Activated CD4-positive, alpha-beta T cell treated with anti-CD3 and anti-CD28 coated beads for 36 hours (primary cell): ENCODE measurements around the gene PLPPR5. TPM values are rescaled to one million over a fixed set of nuclear protein-coding genes. Genes with fewer than 3 reads are reported as not detected.

Experiments used
- ATAC-seq: fragments of 200-7000 bp; cut with Tn5 transposase; one replicate; pipeline ENCODE4 v1.10.0; 2021; ENCODE audit warnings: mild to moderate bottlenecking, moderate library complexity
- CTCF ChIA-PET: fragments of 350-600 bp; sonication (Branson Sonifier 250); formaldehyde crosslinking; loops from one replicate; lab custom pipeline; 2021; ENCODE audit warnings: antibody characterized with exemption; lab: Charles Lee
- POLR2A ChIA-PET: fragments of 350-600 bp; sonication (Branson Sonifier 250); formaldehyde crosslinking; loops from one replicate; lab custom pipeline; 2021; ENCODE audit warnings: antibody characterized with exemption, inconsistent platforms; lab: Charles Lee
- DNase-seq: peaks from one replicate; pipeline ENCODE4 v3.0.0-alpha.2; 2020
- H3K27ac Mint-ChIP-seq: one replicate; pipeline ENCODE4 v1.8.0; 2021; ENCODE audit warnings: mixed read lengths
- H3K27me3 Mint-ChIP-seq: one replicate; pipeline ENCODE4 v1.8.0; 2021; ENCODE audit warnings: mixed read lengths
- H3K36me3 Mint-ChIP-seq: one replicate; pipeline ENCODE4 v1.8.0; 2021; ENCODE audit warnings: low read depth, mixed read lengths
- H3K4me1 Mint-ChIP-seq: one replicate; pipeline ENCODE4 v1.8.0; 2021; ENCODE audit warnings: mixed read lengths
- H3K4me3 Mint-ChIP-seq: one replicate; pipeline ENCODE4 v1.8.0; 2021; ENCODE audit warnings: mild to moderate bottlenecking, moderate library complexity, mixed read lengths
- H3K9me3 Mint-ChIP-seq: one replicate; pipeline ENCODE4 v1.8.0; 2021; ENCODE audit warnings: low read depth, mixed read lengths
- intact Hi-C, 2 experiments: fragments of 100-400 bp; cut with DNase I in 1 of 2; cut with micrococcal nuclease in 1 of 2; formaldehyde crosslinking; loops; one replicate each; pipeline versions ENCODE4 v1.14.2 to v1.15.1; 2022 to 2024; cut with DNase I, micrococcal nuclease
- total RNA-seq, 2 experiments: library from RNA; stranded (reverse); gene quantifications; one replicate each; pipeline ENCODE4 v1.2.3, GENCODE V29; 2021

The PLPPR5 gene
- total RNA-seq, 2 experiments from 2014 or later: not detected

- H3K9me3 Mint-ChIP-seq: no peaks in the 10 kb centered on the region
- ATAC-seq: no peak
- H3K36me3 Mint-ChIP-seq: no peaks in the 10 kb centered on the region
- H3K4me1 Mint-ChIP-seq: peaks cover 14% of the 10 kb centered on the region
- no peak overlapping the region for H3K4me3 Mint-ChIP-seq
- DNase-seq: no peak
- intact Hi-C loops: no loop called here
- ChIA-PET POLR2A (no interaction called here), CTCF (no interaction called here)
- H3K27me3 Mint-ChIP-seq: no peaks in the 10 kb centered on the region
- no peak overlapping the region for H3K27ac Mint-ChIP-seq
These were observed 67.3 kb downstream of the PLPPR5 start for GRCh38 chr1:98937347-98937746.

- DNase-seq (no peak), ATAC-seq (no peak)
- Mint-ChIP-seq H3K36me3 (no peaks in the 10 kb centered on the region), H3K27ac (no peak overlapping the region), H3K9me3 (no peaks in the 10 kb centered on the region), H3K4me3 (no peak overlapping the region), H3K27me3 (no peaks in the 10 kb centered on the region), H3K4me1 (no peaks in the 10 kb centered on the region)
- ChIA-PET POLR2A (no interaction called here), CTCF (no interaction called here)
- intact Hi-C loops: no loop called here
These were observed 72.5 kb downstream of the PLPPR5 start for GRCh38 chr1:98932184-98932583.

GRCh38 chr1:98931128-98931835, 73.4 kb downstream of the PLPPR5 start:
- POLR2A ChIA-PET: no interaction called here
- CTCF ChIA-PET: no interaction called here
- intact Hi-C loops: no loop called here

GRCh38 chr1:98929437-98929836, 75.2 kb downstream of the PLPPR5 start:
- CTCF ChIA-PET: interaction anchor here (0.6 kb wide), 2 partner anchors 19 to 136 kb away, joined by 3 to 5 read pairs; no protein-coding TSS in a partner anchor
- no peaks in the 10 kb centered on the region for H3K27me3 Mint-ChIP-seq
- H3K27ac Mint-ChIP-seq: no peak overlapping the region

More at GRCh38 chr1:98931128-98931835, 73.4 kb downstream of the PLPPR5 start:
- no peaks in the 10 kb centered on the region for H3K4me1 Mint-ChIP-seq
- no peak overlapping the region for H3K4me3 Mint-ChIP-seq
- no peak overlapping the region for H3K27ac Mint-ChIP-seq
- ATAC-seq (no peak), DNase-seq (no peak)
- no peaks in the 10 kb centered on the region for H3K9me3 Mint-ChIP-seq
- no peaks in the 10 kb centered on the region for H3K36me3 Mint-ChIP-seq
- no peaks in the 10 kb centered on the region for H3K27me3 Mint-ChIP-seq

GRCh38 chr1:98926597-98926996, 78.1 kb downstream of the PLPPR5 start:
- ATAC-seq (no peak), DNase-seq (no peak)
- ChIA-PET POLR2A (no interaction called here), CTCF (no interaction called here)
- Mint-ChIP-seq H3K27ac (no peak overlapping the region), H3K27me3 (no peaks in the 10 kb centered on the region), H3K9me3 (no peaks in the 10 kb centered on the region), H3K4me3 (no peak overlapping the region), H3K36me3 (no peaks in the 10 kb centered on the region), H3K4me1 (no peaks in the 10 kb centered on the region)
- intact Hi-C loops: no loop called here

More at GRCh38 chr1:98929437-98929836, 75.2 kb downstream of the PLPPR5 start:
- Mint-ChIP-seq H3K9me3 (no peaks in the 10 kb centered on the region), H3K4me1 (no peaks in the 10 kb centered on the region), H3K4me3 (no peak overlapping the region), H3K36me3 (no peaks in the 10 kb centered on the region)
- DNase-seq (no peak), ATAC-seq (no peak)
- POLR2A ChIA-PET: no interaction called here
- intact Hi-C loops: no loop called here

GRCh38 chr1:98924977-98925376, 79.7 kb downstream of the PLPPR5 start:
- H3K27ac Mint-ChIP-seq: no peak overlapping the region
- no peak overlapping the region for H3K4me3 Mint-ChIP-seq

GRCh38 chr1:98923667-98924066, 81.0 kb downstream of the PLPPR5 start:
- intact Hi-C loops: no loop called here
- no peak overlapping the region for H3K27ac Mint-ChIP-seq

More at GRCh38 chr1:98924977-98925376, 79.7 kb downstream of the PLPPR5 start:
- ChIA-PET POLR2A (no interaction called here), CTCF (interaction anchor here (0.7 to 1.5 kb wide), 2 partner anchors 10 to 13 kb away, joined by 3 read pairs; no protein-coding TSS in a partner anchor)
- Mint-ChIP-seq H3K27me3 (no peaks in the 10 kb centered on the region), H3K36me3 (no peaks in the 10 kb centered on the region), H3K4me1 (no peaks in the 10 kb centered on the region), H3K9me3 (no peaks in the 10 kb centered on the region)
- ATAC-seq (no peak), DNase-seq (no peak)
- intact Hi-C loops: no loop called here

GRCh38 chr1:98921817-98922216, 82.8 kb downstream of the PLPPR5 start:
- Mint-ChIP-seq H3K4me1 (no peaks in the 10 kb centered on the region), H3K27ac (no peak overlapping the region), H3K36me3 (no peaks in the 10 kb centered on the region), H3K4me3 (no peak overlapping the region), H3K9me3 (no peaks in the 10 kb centered on the region), H3K27me3 (no peaks in the 10 kb centered on the region)
- ChIA-PET CTCF (no interaction called here), POLR2A (no interaction called here)
- no peak for ATAC-seq
- intact Hi-C loops: no loop called here
- no peak for DNase-seq

More at GRCh38 chr1:98923667-98924066, 81.0 kb downstream of the PLPPR5 start:
- H3K4me1 Mint-ChIP-seq: no peaks in the 10 kb centered on the region
- H3K36me3 Mint-ChIP-seq: no peaks in the 10 kb centered on the region
- H3K9me3 Mint-ChIP-seq: no peaks in the 10 kb centered on the region
- CTCF ChIA-PET: interaction anchor here (1.1 kb wide), 1 partner anchor 9 kb away, joined by 3 read pairs; no protein-coding TSS in a partner anchor
- H3K4me3 Mint-ChIP-seq: no peak overlapping the region
- no peak for ATAC-seq
- POLR2A ChIA-PET: interaction anchor here (0.6 to 0.7 kb wide), 2 partner anchors 12 to 73 kb away, joined by 3 to 4 read pairs; no protein-coding TSS in a partner anchor
- no peak for DNase-seq
- H3K27me3 Mint-ChIP-seq: no peaks in the 10 kb centered on the region

GRCh38 chr1:98920441-98921110, 84.1 kb downstream of the PLPPR5 start:
- CTCF ChIA-PET: interaction anchor here (0.6 kb wide), 2 partner anchors 84 to 156 kb away, joined by 3 read pairs; no protein-coding TSS in a partner anchor
- H3K27me3 Mint-ChIP-seq: no peaks in the 10 kb centered on the region
- intact Hi-C loops: no loop called here
- ATAC-seq: no peak
- H3K4me1 Mint-ChIP-seq: no peaks in the 10 kb centered on the region
- no peak overlapping the region for H3K4me3 Mint-ChIP-seq
- H3K36me3 Mint-ChIP-seq: no peaks in the 10 kb centered on the region
- no peaks in the 10 kb centered on the region for H3K9me3 Mint-ChIP-seq
- POLR2A ChIA-PET: no interaction called here
- no peak for DNase-seq
- H3K27ac Mint-ChIP-seq: no peak overlapping the region

- CTCF ChIA-PET: no interaction called here
- POLR2A ChIA-PET: no interaction called here
- intact Hi-C loops: no loop called here
- Mint-ChIP-seq H3K4me1 (no peaks in the 10 kb centered on the region), H3K9me3 (no peaks in the 10 kb centered on the region), H3K27me3 (no peaks in the 10 kb centered on the region), H3K27ac (no peak overlapping the region), H3K4me3 (no peak overlapping the region), H3K36me3 (no peaks in the 10 kb centered on the region)
- ATAC-seq (no peak), DNase-seq (no peak)
These were observed 85.0 kb downstream of the PLPPR5 start for GRCh38 chr1:98919652-98920051.

- CTCF ChIA-PET: no interaction called here
- no peaks in the 10 kb centered on the region for H3K36me3 Mint-ChIP-seq
- H3K27me3 Mint-ChIP-seq: no peaks in the 10 kb centered on the region
These were observed 85.5 kb downstream of the PLPPR5 start for GRCh38 chr1:98919211-98919610.

GRCh38 chr1:98914547-98914946, 90.1 kb downstream of the PLPPR5 start:
- ATAC-seq (no peak), DNase-seq (no peak)
- Mint-ChIP-seq H3K27ac (no peak overlapping the region), H3K4me1 (no peaks in the 10 kb centered on the region), H3K9me3 (no peaks in the 10 kb centered on the region), H3K4me3 (no peak overlapping the region), H3K27me3 (no peaks in the 10 kb centered on the region), H3K36me3 (no peaks in the 10 kb centered on the region)
- intact Hi-C loops: no loop called here
- ChIA-PET CTCF (interaction anchor here (0.7 to 1.2 kb wide), 4 partner anchors 8 to 120 kb away, joined by 3 read pairs; no protein-coding TSS in a partner anchor), POLR2A (no interaction called here)

More at GRCh38 chr1:98919211-98919610, 85.5 kb downstream of the PLPPR5 start:
- ATAC-seq (no peak), DNase-seq (no peak)
- no peaks in the 10 kb centered on the region for H3K4me1 Mint-ChIP-seq
- H3K27ac Mint-ChIP-seq: no peak overlapping the region
- H3K9me3 Mint-ChIP-seq: no peaks in the 10 kb centered on the region
- intact Hi-C loops: no loop called here
- no peak overlapping the region for H3K4me3 Mint-ChIP-seq
- POLR2A ChIA-PET: no interaction called here
